ENCODE results near the gene SCNN1A. TPM values are rescaled to one million over a fixed set of nuclear protein-coding genes. Genes with fewer than 3 reads are reported as not detected.

Gene SCNN1A
- total RNA-seq: 3.3 TPM
- long read RNA-seq, partial matches to known transcripts: 1 of 1 reads
- long read RNA-seq, other reads (novel, unspliced or antisense): 0 of 1 reads

DNA sequence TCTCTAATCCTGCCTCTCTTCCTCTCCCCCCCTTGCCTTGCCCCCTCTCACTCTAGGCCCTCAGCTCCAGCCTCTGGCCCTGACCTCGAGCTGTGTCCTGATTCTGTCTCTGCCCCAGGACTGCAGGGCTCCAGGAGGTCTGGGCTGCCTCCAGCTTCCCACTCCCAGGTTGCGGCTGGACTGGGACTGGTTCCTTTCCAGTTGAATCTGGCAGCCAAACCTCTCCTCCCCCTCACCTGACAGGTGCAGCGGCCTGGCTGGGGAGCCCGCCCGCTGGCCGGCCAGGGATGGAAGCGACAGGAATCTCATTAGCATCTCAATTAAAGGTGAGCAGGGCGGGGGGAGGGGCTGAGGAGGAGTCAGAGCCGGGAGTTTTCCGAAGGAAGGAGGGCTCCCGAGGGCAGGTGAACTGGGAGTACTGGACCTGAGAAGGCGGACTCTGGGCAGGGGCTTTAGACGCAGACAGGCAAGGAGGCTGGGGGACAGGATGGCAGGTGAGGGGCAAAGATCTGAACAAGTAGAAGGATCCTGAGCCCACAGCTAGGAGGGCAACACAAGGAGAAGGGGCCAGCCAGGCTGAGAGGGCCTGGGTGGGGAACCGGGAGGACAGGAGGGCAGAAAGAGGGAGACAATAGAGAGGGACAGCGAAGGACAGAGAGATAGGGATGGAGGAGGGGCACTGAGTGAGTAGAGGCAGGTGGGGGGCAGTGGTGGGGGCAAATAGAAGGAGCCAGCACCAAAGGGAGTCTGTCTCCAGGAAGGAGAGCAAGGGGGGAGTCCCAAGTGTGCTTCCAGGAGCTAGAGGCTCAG lies at the start of gene SCNN1A:
Gene SCNN1A (minus strand): TSS at position 295 of the 810 bp plus-strand sequence. CDS start 780 bp downstream, outside the sequence.
- DNase-seq (ENCODE audit: low spot score): no peak

DNA sequence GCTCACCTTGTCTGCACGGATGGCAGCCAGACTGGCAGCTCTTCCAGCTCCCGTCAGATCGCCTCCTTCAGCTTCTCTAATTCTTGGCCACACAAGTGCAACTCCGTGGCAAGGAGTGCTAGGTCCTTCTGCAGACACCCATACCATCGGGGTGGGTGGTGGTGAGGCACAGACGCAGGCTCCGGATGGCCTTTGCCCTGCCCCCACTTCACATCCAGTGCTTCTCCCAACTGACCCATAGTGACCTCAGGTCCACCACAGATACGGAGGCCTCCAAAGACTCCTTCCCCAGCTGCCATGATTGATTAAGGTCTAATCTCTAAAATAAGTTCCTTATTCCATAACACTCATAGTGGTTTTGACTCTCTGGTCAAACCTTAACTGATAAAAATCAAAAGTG lies 49.5 kb upstream of the SCNN1A start:
- peak; percentile 45 for DNase-seq (ENCODE audit: low spot score)

DNA sequence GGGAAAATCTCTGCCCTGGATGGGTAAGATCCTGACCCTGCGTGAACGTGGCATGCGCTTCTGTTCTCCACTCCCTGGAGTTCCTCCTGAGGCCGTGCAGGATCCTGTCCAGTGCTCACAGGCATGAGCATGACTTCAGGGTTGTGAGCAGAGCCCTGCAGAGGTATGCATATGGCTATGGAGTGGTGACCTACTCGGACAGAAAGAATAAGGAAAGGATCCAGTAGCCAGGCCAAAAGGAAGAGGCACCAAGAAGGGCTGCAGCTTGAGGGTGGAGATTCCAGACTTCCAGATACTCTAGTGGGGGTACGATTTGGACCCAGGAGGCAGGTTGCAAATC lies 48.6 kb upstream of the SCNN1A start:
- no peak for DNase-seq (ENCODE audit: low spot score)

DNA sequence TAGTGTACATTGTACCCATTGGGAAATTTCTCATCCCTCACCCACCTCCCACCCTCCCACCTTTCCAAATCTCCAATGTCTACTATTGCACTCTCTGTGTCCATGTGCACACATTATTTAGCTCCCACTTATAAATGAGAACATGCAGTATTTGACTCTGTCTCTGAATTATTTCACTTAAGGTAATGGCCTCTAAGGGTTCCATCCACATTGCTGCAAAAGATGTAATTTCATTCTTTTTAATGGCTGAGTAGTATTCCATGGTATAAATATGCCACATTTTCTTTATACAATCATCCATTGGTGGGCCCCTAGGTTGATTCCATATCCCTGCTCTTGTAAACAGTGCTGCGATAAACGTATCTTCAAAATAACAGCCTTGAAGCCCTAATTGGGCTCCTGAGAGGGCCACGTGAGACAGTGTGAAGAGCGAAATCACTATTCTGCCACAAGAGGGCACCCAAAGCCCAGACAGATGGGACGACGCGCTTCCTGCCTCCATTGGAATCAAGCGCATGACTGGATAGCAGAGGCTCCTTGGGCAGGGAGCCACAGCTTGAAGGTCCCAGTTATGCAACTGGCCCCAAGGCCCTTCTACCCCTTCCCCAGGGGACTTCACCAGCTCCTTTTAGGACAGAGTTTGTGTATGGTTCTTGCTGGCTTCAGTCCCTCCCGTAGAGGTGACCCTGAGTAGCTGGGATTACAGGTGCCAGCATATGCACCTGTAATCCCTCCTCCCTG lies 48.1 kb upstream of the SCNN1A start:
- DNase-seq (ENCODE audit: low spot score): peak; percentile 90

DNA sequence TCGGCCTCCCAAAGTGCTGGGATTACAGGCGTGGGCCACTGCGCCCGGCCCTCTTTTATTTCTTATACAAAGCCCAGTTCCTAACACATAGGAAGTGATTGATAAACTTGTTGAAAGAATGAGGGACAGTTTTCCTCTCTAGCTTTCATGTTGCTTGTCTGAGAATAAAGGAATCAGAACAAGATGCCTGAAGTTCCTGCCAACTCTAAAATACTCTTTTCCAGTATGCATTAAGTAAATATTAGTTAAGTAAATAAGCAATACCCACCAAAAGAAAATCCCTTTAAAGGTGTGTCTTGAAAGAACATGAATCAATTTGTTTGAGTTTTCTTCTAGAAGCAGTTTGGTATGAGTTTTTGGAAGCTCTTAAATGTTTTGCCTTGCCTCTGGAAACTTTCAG lies 45.0 kb upstream of the SCNN1A start:
- DNase-seq (ENCODE audit: low spot score): peak; percentile 77

DNA sequence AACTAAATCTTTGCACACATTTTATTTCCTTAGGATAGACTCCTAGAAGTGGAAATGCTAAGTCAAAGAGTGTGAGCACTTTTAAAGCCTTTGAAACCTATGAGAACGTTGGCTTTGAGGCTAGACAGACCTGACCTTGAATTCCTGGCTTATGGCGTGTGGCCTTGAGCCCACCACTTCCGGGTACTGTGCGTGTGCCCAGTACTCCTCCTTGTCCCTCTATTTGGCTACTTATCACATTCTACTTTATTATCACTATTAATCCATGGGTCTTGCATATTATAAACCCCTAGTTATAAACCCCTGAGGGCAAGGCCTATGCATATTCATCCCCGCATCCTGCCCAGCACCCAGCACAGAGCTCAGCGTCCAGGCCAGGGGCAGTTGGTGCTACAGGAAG lies 43.4 kb upstream of the SCNN1A start:
- peak; percentile 60 for DNase-seq (ENCODE audit: low spot score)

DNA sequence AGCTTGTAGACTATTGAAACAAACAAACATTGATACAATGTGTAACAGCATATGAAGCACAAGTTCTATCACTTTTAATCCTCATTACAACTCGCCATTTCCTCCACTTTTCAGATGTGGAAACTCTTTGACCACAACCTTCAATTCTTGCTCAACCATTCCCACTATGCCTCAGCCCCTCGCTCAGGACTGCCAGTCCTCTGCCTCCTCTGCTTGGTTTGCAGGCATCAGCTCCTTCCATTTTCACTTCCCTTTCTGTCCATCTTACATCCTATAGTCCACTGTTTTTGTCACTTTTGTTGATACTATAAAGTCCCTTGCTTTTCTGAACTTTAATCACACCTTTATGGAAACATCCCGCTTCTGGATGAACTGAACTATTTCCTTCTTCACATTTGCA lies 41.2 kb upstream of the SCNN1A start:
- DNase-seq (ENCODE audit: low spot score): no peak

DNA sequence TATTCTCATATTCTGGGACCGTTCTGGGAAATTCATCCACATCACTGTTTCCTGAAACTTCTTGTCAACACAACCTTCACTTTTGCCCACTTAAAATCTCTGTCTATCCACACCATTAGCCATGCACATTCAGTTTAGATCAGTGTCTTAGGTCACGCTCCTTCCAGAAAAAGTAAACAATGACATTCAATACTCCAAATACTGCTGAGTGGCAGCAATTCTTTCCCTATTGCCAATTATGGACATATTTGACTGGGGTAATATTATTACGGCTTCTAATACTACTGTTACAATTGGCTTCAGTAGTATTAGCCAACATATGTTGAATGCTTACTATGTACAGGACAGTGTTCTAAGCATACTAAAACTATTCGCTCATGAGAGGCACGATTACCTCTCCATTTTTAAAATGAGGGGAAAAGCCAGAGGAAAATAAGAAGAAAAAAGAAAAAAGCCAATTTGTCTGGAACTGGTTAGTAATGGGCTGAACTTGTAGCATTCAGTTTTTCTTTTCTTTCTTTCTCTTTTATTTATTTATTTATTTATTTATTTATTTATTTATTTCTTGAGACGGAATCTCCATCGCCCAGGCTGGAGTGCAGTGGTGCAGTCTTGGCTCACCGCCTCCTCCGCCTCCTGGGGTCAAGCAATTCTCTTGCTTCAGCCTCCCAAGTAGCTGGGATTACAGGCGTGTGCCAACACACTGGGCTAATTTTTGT lies 32.0 kb upstream of the SCNN1A start:
- DNase-seq (ENCODE audit: low spot score): peak; percentile 43

DNA sequence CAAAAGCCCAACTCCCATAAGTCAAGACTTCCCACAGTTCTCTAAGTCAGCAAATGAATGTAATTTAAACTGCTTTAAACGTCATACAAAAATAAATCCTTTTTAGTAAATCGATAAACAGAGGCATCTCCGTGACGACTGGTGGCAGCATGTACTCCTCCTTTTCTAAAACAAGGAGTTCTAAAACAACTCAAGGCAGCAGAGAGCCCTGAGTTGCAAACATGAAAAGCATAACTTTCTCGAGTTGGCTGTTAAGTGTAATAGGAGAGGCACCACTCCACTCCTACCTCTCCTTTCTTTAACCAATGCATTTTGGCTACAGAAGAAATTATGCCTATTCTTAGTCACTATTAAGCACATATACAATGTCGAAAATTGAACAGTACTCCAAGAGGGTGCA lies 30.6 kb upstream of the SCNN1A start:
- DNase-seq (ENCODE audit: low spot score): no peak

DNA sequence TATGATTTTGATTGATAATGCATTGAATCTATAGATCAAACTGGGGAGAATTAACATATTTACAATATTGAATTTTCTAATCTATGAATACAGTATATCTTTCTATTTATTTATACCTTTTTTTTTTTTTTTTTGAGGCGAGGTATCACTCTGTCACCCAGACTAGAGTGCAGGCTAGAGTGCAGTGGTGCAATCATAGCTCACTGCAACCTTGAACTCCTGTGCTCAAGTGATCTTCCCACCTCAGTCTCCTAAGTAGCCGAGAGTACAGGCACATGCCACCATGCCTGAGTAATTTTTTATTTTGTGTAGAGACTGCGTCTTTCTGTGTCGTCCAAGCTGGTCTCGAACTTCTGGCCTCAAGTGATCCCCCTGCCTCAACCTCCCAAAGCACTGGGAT lies 29.0 kb upstream of the SCNN1A start:
- DNase-seq (ENCODE audit: low spot score): peak; percentile 49

DNA sequence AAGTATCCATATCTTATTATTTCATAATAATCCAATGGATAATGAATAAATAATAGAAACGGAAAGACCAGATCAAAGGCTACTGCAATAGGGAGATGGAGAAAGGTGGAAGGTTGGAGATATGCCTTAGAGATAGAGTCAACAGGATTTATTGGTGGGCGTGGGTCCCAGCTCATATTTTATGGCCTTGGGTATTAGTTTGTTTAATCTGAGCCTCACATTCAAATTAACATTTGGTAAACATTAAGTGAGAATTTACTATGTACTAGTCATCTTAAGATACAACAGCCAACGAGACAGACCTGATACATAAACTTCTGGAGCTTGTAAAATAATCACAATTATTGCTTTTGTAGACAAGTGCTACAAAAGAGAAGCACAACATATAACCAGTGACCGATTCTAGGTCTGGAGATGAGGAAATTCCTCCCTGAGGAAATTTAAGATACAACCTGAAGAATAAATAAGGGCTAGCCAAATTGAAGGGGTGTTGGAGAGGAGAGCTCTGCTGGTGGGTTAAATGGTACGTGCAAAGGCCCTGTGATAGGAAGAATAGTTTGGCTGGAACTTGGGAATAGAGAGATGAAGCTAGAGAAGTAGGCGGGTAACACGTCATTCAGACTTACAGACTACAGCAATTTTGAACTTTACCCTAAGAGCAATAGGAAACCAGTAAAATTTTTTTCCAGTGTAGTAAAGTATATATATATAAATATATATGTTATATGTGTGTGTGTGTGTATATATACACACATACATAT lies 24.7 kb upstream of the SCNN1A start:
- no peak for DNase-seq (ENCODE audit: low spot score)

DNA sequence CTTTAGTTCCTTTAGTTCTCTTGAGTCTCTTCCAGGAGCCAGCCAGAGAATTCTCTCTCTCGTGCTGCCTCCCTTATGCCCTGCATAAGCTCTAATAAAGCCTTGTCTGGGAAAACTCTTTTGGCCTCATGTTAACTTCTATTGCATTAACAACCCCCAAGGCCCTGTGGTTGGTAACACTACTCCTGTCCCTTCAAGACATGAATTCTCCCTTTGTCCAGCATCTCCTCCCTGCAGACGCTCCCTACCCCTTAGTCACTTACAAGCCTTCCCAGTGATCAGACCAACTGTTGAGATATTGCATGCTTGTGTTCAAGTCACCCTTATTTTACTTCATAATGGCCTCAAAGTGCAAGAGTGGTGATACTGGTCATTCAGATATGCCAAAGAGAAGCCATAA lies 20.7 kb upstream of the SCNN1A start:
- no peak for DNase-seq (ENCODE audit: low spot score)

DNA sequence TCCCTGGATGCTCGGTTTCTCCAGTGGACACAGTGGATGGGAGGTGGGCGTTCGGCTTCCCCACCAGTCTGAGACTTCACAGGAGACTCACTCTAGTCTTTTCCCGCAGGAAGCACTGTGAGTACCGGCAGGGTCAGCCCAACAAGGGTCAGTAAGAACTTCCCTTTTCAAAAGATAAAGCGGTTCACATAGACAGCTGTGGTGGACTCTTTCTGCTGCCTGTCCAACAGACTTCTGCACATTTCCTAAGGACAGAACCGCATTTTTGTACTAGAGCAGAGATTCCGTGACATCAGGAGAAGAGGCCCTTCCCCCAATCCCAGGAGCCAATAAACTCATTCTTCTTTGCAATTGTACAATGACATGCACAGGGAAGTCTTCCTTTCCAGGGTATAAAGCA lies 19.0 kb upstream of the SCNN1A start:
- no peak for DNase-seq (ENCODE audit: low spot score)

DNA sequence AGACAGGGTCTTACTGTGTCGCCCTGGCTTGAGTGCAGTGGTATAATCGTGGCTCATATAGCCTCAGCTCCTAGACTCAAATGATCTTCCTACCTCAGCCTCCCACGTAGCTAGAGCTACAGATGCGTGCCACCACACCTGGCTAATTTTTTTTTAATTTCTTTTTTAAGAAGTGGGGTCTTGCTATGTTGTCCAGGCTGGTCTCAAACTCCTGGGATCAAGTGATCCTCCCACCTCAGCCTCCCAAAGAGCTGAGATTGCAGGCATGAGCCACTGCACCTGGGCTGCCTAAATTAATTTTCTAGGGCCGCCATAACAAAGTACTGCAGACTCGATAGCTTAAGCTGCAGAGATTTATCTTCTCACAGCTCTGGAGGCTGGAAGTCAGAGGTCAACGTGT lies 17.7 kb upstream of the SCNN1A start:
- DNase-seq (ENCODE audit: low spot score): no peak

DNA sequence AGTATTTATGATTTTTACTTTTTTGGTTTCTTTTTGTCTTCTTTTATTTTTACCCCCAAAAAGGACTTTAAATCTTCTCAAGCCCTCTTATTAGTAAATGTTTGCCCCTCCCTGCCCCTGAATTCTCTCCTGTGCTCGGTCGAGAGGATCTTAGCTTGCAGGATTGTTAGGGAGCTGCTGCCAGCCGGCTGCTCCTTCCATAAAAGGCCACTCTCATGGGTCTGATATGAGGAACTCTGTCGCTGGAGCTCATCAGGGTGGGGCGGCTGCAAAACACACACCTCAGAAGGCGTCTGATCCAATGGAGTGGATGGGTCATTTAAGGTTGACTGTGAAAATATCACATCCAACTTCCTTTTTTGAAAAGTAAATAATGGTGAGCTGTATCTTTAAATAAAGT lies 17.1 kb upstream of the SCNN1A start:
- DNase-seq (ENCODE audit: low spot score): no peak

DNA sequence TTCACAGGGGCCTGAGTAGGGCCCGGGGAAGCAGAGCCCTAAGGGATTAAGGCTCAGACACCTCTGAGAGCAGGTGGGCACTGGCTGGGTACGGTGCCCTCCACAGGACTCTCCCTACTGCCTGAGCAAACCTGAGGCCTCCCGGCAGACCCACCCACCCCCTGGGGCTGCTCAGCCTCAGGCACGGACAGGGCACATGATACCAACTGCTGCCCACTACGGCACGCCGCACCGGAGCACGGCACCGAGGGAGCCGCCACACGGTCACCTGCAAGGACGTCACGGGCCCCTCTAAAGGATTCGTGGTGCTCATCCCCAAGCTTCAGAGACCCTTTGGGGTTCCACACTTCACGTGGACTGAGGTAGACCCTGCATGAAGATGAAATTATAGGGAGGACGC lies 15.7 kb upstream of the SCNN1A start:
- no peak for DNase-seq (ENCODE audit: low spot score)

DNA sequence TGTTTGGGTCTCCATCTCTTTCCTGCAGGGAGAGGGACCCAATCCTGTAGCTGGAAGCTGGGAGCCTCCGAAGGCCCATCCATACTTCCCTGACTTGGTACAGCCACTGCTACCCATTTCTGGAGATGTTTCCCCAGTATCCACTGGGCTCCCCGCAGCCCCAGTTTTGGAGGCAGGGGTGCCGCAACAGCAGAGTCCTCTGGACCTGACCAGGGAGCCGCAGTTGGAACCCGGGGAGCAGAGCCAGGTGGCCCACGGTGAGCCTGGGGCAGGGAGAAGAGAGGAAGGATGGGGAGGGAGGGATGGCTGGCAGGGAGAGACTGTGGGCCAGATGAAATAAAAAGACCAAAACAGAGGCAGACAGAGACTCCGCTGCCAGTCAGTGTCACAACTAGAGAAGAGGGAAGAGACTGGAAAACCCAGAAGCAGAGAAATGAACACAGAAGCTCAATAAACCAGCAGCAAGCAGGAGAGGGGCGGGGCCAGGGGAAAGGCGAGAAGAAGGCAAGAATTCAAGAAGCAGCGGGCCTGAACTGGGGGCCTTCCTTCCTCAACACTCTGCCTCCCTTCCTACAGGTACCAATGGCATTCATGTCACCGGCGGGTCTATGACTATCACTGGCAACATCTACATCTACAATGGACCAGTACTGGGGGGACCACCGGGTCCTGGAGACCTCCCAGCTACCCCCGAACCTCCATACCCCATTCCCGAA lies 14.9 kb upstream of the SCNN1A start:
- DNase-seq (ENCODE audit: low spot score): no peak

DNA sequence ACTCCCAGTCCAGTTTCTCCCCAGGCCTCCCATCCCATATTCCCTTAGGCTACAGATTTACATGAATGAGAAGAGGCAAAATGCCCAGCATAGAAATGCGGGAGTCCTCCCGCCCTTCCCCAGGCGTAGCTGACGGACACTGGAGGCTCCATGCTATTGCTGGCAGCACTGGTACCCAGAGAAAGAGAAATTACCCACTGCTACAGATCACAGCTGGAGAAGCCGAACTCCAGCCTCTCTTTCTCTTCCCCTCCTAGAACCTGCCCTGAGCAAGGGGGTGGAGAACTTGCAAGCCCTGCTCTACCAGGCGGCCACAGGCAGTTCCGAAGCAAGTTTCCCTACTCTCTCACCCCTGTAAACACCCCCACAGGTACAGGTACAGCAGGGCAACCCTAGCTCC lies 12.2 kb upstream of the SCNN1A start:
- DNase-seq (ENCODE audit: low spot score): no peak

DNA sequence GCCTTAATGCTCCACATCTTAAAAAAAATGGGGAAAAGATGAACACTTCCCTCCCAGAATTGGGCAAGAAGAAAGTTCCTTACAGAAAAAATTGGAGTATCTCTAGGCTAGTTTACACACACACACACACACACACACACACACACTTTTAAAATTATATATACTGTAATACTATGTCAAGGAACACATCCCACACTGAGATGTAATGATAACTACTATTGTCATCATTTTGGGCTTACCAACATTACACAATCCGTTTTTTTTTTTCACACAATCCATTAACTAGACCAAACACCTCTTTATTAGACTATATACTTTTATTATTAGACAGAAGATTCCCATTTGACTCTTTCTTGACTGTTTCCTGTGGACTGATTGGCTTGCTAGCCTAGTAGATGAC lies 11.1 kb upstream of the SCNN1A start:
- no peak for DNase-seq (ENCODE audit: low spot score)

DNA sequence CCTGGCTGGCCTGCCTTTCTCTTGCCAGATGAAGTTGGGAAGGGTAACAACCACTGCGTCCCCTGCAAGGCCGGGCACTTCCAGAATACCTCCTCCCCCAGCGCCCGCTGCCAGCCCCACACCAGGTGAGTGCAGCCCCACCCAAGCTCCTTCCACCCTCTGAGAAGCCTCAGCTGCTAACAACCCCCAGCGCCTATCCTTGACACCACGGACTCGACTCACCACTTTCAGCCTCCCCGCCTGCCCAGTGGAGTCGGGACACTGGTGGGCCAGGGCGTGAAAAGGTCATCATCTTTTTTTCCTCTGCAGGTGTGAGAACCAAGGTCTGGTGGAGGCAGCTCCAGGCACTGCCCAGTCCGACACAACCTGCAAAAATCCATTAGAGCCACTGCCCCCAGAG lies 10.7 kb upstream of the SCNN1A start:
- DNase-seq (ENCODE audit: low spot score): no peak

Measured in mesenteric fat pad (tissue), 1 donor.